IPS DF 6.9 (cell line): Measurements from ENCODE around the gene LHX5.

Experiments used
- DNase-seq: peaks from one replicate; pipeline ENCODE4 v3.0.0-alpha.2; 2013; ENCODE audit warnings: low read depth, low spot score
- H3K27ac ChIP-seq: one replicate; pipeline ENCODE4 v1.5.1; 2013; ENCODE audit warnings: low read length, control low read depth
- H3K27me3 ChIP-seq: 2 replicates; pipeline ENCODE4 v1.6.1; 2013; ENCODE audit warnings: mild to moderate bottlenecking, low read length; ENCODE audit not compliant: control insufficient read depth, insufficient read depth
- H3K36me3 ChIP-seq: 2 replicates; pipeline ENCODE4 v1.6.1; 2013; ENCODE audit warnings: low read length; ENCODE audit not compliant: control insufficient read depth, insufficient read depth
- H3K4me1 ChIP-seq: 2 replicates; pipeline ENCODE4 v1.6.1; 2013; ENCODE audit warnings: low read length; ENCODE audit not compliant: control insufficient read depth, insufficient read depth
- H3K4me3 ChIP-seq: 2 replicates; pipeline ENCODE4 v1.5.1; 2013; ENCODE audit warnings: mild to moderate bottlenecking, low read length
- H3K9me3 ChIP-seq: 2 replicates; pipeline ENCODE4 v1.6.1; 2013; ENCODE audit warnings: low read length, inconsistent platforms; ENCODE audit not compliant: control insufficient read depth, insufficient read depth
- WGBS: extraction: QIAGEN DNeasy Blood & Tissue Kit; methylation state at CpG from one replicate; pipeline ENCODE4 v1.1.7; 2013; ENCODE audit warnings: mixed read lengths, missing lambda C conversion rate; ENCODE audit not compliant: insufficient read length, insufficient coverage; 5-methylcytosine and 5-hydroxymethylcytosine counted together

LHX5 gene

DNA sequence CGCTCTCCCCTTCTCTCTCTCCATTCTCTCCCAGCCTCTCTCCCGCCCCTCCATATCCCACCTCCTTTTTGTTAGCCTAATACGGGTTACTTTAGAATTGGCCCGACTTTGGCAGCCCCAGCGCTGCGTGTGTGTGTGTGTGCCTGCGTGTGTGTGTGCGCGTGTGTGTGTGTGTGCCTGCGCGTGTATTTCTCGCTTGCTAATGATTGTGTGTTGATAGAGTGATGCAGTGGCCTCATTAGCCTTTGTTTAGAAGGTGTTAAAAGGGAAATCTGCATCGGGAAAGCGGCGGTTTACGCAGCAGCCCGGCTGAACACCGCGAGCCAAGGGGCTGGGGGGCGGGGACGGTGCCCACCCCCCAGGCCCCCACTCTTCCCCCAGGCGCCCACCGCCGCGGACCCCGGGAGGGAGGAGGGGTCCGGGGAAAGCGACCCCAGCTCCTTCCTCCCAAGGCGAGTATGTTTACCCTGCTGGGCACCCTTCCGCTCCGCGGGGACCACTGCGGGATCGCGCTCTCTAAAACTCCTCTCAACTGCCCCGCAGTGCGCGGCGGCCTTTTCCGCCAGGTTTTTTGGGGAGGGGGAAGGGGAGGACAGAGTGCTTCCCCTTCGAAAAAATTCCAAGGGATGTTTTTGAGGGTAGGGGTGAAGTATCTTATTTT lies 6.8 kb upstream of the LHX5 start:
- WGBS, result no CpG with 5 or more reads among the region's 41 CpGs
- Histone ChIP-seq H3K4me1 (peaks cover 12% of the 10 kb centered on the region), H3K36me3 (no peaks in the 10 kb centered on the region), H3K27ac (no peak overlapping the region), H3K4me3 (peak overlapping the region; percentile 21; the same call in 1 of the 2 replicates), H3K27me3 (peaks cover 69% of the 10 kb centered on the region), H3K9me3 (no peaks in the 10 kb centered on the region)
- no peak for DNase-seq

DNA sequence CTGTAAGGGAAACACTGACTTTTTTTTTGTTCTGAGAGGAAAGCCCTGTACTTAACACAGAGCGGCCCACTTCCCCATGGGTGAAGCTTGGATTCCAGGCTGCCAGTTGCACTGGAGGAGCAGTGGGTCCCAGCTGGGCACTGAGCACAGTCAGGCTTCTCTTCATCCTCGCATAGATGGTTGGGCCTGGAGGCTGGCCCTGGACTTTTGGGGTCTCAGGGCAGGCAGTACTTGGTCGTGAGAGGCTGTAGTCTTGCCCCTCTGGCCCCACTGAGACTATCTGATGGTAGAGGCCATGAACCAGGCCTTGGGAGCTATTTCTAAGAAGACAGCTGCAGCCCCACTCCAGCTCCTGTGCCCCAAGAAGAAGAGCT lies 6.2 kb upstream of the LHX5 start:
- Histone ChIP-seq H3K27ac (no peak overlapping the region), H3K4me1 (peaks cover 10% of the 10 kb centered on the region), H3K27me3 (peaks cover 73% of the 10 kb centered on the region), H3K36me3 (no peaks in the 10 kb centered on the region), H3K4me3 (no peak overlapping the region), H3K9me3 (no peaks in the 10 kb centered on the region)
- no peak for DNase-seq
- no CpG with 5 or more reads among the region's 3 CpGs for WGBS

- peaks cover 79% of the 10 kb centered on the region for H3K27me3 ChIP-seq
- H3K9me3 ChIP-seq, result no peaks in the 10 kb centered on the region
- H3K27ac ChIP-seq, result no peak overlapping the region
- no peak for DNase-seq
- H3K4me3 ChIP-seq, result no peak overlapping the region
- no peaks in the 10 kb centered on the region for H3K36me3 ChIP-seq
- no CpG with 5 or more reads among the region's 7 CpGs for WGBS
- peaks cover 12% of the 10 kb centered on the region for H3K4me1 ChIP-seq
Measured at GRCh38 chr12:113477171-113477841, 5.6 kb upstream of the LHX5 start.

DNA sequence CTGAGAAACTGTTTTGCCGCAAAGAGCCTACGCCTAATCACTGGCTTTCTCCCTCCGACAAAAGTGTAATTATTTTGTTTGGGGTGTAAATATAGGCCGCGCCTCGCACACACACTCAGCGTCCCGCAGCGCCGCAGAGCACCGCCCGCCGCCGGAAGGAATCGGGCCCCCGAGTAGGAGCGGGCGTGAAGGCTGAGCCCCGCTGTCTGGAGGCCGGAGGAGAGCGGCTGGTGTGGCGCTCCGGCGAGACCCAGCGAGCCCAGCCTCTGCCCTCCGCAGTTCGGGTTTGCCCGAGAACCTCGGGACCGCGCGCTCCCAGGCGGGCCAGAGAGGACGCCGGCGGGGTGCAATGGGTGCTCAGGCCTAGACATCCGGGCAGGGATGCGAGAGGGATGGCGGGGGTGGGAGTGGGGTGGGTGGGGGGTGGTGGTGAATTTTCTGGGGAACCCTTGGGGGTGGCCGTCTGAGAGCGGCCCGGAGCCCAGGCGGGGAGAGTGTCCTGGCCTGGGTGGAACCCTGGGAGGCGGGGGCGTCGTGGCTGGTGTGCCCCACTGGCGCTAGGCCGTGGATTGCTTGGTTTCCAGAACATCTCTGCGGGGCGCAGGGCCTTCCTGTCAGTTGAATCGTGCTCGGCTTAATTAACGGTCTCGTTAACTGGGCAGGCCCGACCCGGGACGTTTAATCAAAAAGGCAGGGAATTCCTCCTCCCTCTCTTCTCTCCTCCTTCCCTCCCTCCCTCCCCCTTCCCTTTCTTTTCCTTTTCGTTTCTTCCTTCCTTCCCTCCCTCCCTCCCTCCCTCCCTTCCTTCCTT lies 4.7 kb upstream of the LHX5 start:
- Histone ChIP-seq H3K4me1 (peaks cover 11% of the 10 kb centered on the region), H3K27me3 (peaks cover 85% of the 10 kb centered on the region), H3K27ac (no peak overlapping the region), H3K4me3 (peak overlapping the region; percentile 19; the same call in 1 of the 2 replicates), H3K36me3 (no peaks in the 10 kb centered on the region), H3K9me3 (no peaks in the 10 kb centered on the region)
- 80% methylated on average over 1 of the region's 58 CpGs for WGBS
- no peak for DNase-seq

DNA sequence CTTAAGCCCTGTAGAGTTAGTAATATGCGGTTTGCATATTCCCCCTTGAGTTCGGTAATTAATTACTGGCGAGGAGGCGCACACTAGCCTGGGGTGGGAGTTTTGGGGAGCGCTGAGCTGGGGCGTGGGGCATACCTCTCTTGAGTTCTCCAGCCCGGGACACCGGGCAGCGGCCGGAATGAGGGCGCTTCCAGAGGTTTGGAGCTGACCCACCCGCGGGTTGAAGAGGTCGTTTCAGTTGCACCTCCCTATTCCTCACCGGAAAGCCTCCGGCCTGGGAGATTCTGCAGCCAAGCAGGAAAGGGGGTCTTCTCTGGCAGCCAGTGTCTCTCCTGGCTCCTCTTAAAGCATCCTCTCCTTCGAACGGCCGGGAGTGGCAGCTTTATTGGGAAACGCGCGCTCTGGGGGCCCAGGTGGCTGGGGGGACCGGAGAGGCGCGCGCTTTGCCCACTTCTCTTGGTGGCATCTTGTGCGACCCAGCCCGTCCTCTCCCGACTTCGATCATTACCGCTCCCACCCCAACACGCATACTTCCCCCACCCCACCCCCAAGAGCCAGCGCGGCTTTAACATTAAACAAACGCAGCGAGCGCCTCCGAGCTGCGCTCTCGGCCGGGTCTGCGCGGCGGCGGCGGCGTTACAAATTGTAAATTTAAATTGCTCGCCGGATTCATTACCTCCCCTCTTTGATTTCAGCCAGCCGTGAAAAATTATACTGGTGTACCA lies 3.9 kb upstream of the LHX5 start:
- no CpG with 5 or more reads among the region's 50 CpGs for WGBS
- peaks cover 11% of the 10 kb centered on the region for H3K4me1 ChIP-seq
- no peaks in the 10 kb centered on the region for H3K9me3 ChIP-seq
- no peak overlapping the region for H3K27ac ChIP-seq
- peak overlapping the region; percentile 19; the same call in 1 of the 2 replicates for H3K4me3 ChIP-seq
- no peaks in the 10 kb centered on the region for H3K36me3 ChIP-seq
- H3K27me3 ChIP-seq, result peaks cover 85% of the 10 kb centered on the region
- no peak for DNase-seq

DNA sequence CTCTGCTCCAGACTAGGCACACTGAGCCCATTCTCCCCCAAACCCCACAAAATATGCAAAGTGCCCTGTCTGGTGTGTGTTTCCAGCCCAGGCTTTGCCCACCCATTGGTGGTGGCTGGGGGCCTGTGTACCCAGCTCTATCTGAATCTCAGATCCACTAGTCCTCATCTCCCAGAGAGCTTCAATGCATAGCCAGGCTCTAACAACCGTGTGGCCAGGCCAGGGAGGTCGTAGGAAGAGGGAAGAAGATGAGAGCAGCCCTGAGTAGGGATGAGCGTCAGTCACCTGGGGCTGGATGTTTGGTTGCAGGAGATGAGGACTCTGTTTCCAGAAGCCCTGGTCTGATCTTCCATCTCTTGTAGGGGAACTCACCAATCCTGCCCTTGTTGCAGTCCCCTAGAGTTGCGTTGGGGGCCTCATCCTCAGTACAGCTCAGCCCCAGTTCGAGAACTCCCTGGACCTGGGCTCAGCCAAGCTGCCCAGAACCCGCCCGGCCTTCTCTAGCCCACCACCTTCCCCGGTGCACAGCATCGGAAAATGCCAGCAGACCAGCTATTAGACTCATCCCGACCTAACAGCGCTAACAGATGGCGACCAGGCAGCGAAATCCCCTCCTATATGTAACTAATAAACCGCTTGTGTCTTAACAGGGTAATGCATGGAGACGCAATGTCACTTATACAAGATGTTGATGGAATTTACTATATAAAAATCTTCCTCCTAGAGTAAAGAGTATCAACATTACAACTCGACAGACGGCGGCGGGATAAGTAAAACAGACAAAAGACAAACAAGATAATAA lies 3.2 kb upstream of the LHX5 start:
- H3K4me3 ChIP-seq, result no peak overlapping the region
- no peaks in the 10 kb centered on the region for H3K36me3 ChIP-seq
- H3K27me3 ChIP-seq, result peaks cover 89% of the 10 kb centered on the region
- no peaks in the 10 kb centered on the region for H3K9me3 ChIP-seq
- WGBS, result no CpG with 5 or more reads among the region's 19 CpGs
- no peak overlapping the region for H3K27ac ChIP-seq
- H3K4me1 ChIP-seq, result peaks cover 11% of the 10 kb centered on the region
- DNase-seq, result no peak

DNA sequence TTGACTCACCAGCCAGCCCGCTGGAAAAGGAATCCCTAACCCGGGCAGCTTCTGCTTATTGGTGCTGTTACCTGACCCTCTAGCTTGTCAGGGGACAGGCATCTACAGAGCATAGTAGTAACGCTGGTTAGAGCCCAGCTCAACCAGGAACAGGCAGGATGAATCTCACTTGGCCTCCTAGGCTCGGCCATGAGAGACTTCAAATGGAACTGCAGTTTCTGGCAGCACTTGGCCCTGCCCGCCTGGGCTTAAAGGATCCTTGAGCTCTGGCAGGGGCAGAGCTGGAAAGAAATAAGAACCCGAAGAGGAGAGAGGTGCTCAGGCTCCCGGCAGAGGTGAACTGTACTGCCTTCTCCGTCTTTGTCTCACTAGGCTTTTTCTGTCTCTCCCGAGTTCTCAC lies 2.3 kb upstream of the LHX5 start:
- no CpG with 5 or more reads among the region's 9 CpGs for WGBS
- no peak overlapping the region for H3K4me3 ChIP-seq
- peaks cover 11% of the 10 kb centered on the region for H3K4me1 ChIP-seq
- peaks cover 89% of the 10 kb centered on the region for H3K27me3 ChIP-seq
- H3K9me3 ChIP-seq, result no peaks in the 10 kb centered on the region
- DNase-seq, result no peak
- H3K36me3 ChIP-seq, result no peaks in the 10 kb centered on the region
- no peak overlapping the region for H3K27ac ChIP-seq

DNA sequence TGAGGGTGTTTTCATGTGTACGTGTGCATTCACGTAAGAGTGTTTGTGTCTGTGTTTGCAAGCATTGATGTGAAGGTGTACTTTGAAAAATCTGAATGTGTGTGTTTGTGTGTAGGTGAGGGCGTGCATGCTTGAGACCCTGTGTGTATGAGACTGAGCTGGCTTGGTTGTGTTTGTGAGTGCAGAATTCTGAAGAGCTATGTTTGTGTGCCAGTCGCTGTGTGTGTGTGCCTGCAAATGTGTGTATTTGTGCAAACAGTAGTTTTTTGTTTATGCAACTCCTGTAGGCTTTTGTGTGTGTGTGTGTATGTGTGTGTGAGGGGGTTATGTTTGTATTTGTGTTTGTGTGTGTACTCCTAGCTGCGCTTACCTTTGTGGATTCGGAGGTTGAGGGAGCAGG lies 1.7 kb upstream of the LHX5 start:
- peaks cover 90% of the 10 kb centered on the region for H3K27me3 ChIP-seq

DNA sequence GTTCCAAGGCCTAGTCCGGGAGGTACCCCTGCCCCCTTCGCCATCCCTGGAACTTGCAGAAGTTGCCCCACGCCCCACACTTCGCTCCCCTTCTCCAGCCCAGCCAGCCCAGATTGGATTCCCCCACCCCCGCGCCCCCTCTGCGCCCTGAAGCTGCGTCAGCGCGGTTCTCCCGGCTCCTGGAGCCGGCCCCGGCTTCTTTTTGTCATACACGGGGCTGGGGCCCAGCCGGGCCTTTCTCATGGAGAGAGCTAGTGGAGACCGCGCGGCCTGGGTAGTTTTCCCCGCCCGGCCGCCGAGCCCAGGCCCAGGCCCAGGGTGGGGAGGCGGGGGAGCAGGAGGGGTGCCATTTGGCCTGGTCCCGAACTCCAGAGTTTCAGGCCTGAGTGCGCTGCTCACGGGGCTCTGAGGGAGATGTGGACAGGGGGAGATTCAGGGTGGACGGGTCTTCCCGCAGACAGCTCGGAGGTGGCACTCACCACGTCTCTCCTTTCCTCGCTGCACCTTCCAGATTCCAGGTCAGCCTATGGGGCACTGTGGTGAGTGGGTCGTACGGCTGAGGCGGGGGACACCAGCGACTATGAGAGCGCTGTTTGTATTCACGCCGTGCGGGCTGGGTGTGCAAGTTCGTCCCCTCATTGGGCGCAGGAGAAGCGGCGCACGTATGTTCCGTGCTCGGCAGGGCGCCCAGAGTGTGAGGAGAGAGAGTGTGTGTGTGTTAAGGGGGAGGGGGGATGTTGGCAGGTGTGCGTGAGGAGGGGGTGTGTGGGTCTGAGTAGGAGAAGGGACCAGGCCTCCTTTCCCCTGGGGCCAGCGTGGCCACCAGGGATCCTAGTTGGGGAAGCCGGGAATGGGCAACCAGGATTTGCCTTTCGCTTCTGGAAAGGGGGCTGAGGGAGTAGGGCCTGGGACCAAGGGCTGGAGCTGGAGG lies 785 bp upstream of the LHX5 start:
- peaks cover 90% of the 10 kb centered on the region for H3K27me3 ChIP-seq
- no peak overlapping the region for H3K27ac ChIP-seq
- no peaks in the 10 kb centered on the region for H3K36me3 ChIP-seq
- H3K4me3 ChIP-seq, result peak overlapping the region; percentile 14; the same call in 1 of the 2 replicates
- no peak for DNase-seq
- H3K4me1 ChIP-seq, result peaks cover 12% of the 10 kb centered on the region
- H3K9me3 ChIP-seq, result no peaks in the 10 kb centered on the region
- WGBS, result no CpG with 5 or more reads among the region's 51 CpGs

More for the DNA sequence above, 1.7 kb upstream of the LHX5 start:
- WGBS, result no CpG with 5 or more reads among the region's 6 CpGs
- no peak overlapping the region for H3K4me3 ChIP-seq
- DNase-seq, result no peak
- H3K4me1 ChIP-seq, result peaks cover 13% of the 10 kb centered on the region
- H3K27ac ChIP-seq, result no peak overlapping the region
- H3K9me3 ChIP-seq, result no peaks in the 10 kb centered on the region
- H3K36me3 ChIP-seq, result no peaks in the 10 kb centered on the region
